ENCODE results near the gene ADAMTS14.

The ADAMTS14 gene

DNA sequence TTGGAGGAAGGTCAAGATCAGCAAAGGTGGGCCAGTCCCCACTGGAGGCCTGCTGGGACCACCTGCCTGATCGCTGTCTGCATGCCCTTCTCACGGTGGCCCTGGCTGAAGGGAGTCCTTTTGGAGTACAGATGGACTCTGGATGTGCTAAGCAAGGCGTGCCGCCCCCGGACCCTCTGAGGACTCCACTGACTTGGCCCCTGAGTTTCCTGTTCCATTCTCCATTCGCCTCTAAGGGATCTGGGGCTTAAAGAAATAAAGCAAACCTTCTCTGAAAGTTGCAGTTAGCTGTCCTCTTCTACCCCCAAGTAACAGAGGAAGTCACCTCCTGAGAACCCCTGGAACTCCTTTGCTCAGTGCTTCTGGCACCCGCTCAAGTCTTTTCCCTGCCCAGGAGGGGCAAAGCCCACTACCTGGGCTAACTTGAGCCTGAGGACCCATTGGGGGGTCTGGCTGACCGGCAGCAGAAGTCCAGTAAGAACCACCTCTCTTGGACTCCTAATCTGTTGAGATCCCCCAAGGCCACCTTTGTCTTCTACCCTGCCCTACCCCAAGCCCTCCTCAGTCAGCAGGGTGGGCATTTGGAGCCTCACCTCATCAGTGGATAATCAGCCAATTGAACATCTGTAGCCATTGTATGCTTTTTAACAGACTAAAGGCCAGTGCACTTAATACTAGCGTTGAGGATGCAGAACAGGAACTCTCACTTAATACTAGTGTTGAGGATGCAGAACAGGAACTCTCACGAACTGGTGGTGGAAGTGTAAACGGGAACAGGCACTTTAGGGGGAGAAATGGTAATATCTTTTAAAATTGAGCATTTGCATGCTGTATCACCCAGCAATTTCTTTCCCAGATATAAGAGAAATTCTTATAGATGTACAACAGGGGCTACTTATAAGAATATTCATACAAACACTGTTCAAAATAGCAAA lies 110.7 kb downstream of the ADAMTS14 start:
- DNase-seq (ENCODE audit: low read depth in 1 of 2, low spot score in 1 of 2): no peak

GRCh38 chr10:70784016-70784415 lies 111.7 kb downstream of the ADAMTS14 start:
- DNase-seq (ENCODE audit: low read depth in 1 of 2, low spot score in 1 of 2): no peak

DNA sequence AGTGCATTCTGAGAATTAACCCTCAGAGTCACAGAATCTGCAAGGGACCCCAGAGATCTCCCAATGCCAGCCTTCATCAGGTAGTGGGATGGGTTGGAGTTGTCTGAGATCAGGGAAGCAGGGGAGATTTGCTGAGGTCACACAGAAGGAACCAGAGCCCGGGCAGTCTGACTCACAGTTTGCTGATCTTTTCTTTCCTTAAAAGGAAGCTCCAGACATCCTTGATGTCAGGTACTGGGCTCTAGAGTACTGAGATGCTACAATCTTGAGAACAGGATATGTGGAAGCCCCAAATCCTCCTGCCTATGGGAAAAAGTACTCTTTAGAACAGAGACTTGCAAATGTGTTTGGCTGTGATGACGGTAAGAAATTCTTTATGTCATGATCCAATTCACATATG lies 112.2 kb downstream of the ADAMTS14 start:
- no peak for DNase-seq (ENCODE audit: low read depth in 1 of 2, low spot score in 1 of 2)

DNA sequence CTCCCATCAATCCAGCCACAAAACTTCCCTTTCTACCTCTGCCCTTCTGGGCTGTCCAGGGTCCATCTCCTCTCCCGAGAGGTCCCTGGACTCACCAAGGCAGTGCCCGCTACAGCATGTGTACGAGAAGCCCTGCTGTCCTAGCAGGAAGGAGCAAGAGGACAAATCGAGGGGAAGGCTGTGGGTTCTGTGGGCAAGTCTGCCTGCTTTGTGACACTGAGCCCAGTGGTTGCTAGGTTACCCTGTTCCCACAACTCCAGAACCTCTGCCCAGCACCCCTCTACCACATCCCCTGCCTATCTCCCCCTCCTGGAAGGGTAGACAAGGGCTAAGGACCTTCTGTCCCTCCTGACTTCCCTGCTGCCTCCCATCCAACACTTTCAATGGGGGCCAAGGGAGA lies 112.9 kb downstream of the ADAMTS14 start, which contains the start of gene TBATA:
TBATA (minus strand) TSS at position 188 of the 400 bp plus-strand sequence. CDS start 1,998 bp downstream, outside the sequence.
- DNase-seq (ENCODE audit: low read depth in 1 of 2, low spot score in 1 of 2): no peak

DNA sequence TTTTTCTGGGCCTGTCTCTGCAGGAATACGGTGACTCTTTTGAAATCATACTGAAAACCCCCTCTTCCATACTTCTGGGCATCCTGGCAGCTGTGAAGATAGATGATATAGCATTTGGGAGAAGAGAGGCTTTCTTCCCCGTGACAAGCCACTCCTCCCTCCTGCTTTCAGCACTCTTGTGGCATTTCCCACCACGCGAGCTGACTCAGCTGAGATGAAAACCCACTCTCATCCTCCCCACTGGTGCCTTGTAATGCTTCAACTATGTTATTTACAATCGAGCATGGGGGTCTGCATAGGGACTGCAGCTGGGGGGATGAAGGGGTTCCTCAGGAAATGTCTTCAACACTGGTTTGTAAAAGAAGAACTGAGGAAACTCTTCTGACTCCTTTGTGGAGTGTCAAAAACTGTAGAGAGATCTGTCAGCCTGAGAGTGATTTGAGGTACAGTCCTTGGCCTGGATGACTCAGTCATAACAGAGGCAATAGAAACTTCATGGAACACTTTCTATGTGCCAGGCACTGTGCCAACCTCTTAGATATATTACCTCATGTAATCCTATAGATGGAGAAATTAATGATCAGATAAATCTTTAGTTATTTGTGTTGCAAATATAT lies 114.6 kb downstream of the ADAMTS14 start:
- no peak for DNase-seq (ENCODE audit: low read depth in 1 of 2, low spot score in 1 of 2)

GRCh38 chr10:70791386-70792039 lies 119.2 kb downstream of the ADAMTS14 start:
- no peak for DNase-seq (ENCODE audit: low read depth in 1 of 2, low spot score in 1 of 2)

GRCh38 chr10:70795613-70796012 lies 123.3 kb downstream of the ADAMTS14 start:
- DNase-seq (ENCODE audit: low read depth in 1 of 2, low spot score in 1 of 2): no peak

DNA sequence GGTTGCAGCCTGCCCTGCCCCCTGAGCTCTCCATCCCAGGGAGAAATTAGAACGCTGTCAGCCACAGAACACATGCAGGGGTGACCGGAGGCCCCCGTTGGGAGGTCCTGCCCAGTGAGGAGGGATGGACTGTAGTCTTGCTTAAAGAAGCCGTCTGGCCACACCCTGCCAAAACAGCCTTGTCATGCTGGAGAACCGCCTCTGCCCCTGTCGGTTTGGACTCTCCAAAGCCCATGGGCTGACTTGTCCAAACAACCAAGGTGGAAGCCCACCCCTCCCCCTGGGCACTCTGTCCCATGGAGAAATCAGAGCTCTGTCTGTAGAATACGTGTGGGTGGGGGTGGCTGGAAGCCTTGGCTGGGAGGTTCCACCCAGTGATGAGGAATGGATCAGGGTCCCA lies 125.5 kb downstream of the ADAMTS14 start:
- DNase-seq (ENCODE audit: low read depth in 1 of 2, low spot score in 1 of 2): no peak

GRCh38 chr10:70799124-70799523 lies 126.8 kb downstream of the ADAMTS14 start:
- no peak for DNase-seq (ENCODE audit: low read depth in 1 of 2, low spot score in 1 of 2)

GRCh38 chr10:70801854-70802253 lies 129.5 kb downstream of the ADAMTS14 start:
- DNase-seq (ENCODE audit: low read depth in 1 of 2, low spot score in 1 of 2): no peak

- DNase-seq (ENCODE audit: low read depth in 1 of 2, low spot score in 1 of 2): no peak
Measured at GRCh38 chr10:70803775-70804420, 131.6 kb downstream of the ADAMTS14 start.

GRCh38 chr10:70804421-70804808 lies 132.1 kb downstream of the ADAMTS14 start:
- no peak for DNase-seq (ENCODE audit: low read depth in 1 of 2, low spot score in 1 of 2)

GRCh38 chr10:70805619-70806215 lies 133.4 kb downstream of the ADAMTS14 start:
- no peak for DNase-seq (ENCODE audit: low read depth in 1 of 2, low spot score in 1 of 2)

GRCh38 chr10:70806841-70807240 lies 134.5 kb downstream of the ADAMTS14 start:
- DNase-seq (ENCODE audit: low read depth in 1 of 2, low spot score in 1 of 2): no peak

GRCh38 chr10:70807556-70807955 lies 135.2 kb downstream of the ADAMTS14 start:
- DNase-seq (ENCODE audit: low read depth in 1 of 2, low spot score in 1 of 2): no peak

DNA sequence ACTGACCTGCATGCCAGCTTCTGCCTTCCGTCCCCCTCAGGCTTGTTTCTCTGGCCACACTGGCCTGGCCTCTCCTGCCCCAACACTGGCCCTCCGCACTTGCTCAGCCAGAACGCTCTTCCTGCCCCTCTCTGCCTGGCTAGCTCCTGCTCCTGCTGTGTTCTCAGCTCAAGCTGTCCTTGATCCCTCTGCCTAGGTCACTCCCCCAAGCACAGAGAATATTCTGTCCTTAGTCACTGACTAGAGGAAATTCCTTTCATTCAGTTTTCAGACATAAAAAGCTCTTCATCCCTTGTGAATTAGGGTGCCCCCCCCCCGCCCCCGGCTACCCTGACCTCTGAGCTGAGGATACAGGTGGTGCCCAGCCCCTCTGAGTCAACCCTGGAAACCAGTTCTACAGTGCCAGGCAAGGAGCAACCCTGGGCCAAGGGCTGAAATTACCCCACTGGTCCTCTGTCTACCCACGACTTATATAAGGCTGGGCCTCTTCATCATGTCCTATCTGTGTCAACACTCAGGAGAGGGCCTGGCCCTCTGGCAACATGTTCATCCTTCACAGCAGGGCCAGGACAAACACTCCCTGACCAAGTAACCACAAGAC lies 136.8 kb downstream of the ADAMTS14 start:
- no peak for DNase-seq (ENCODE audit: low read depth in 1 of 2, low spot score in 1 of 2)

DNA sequence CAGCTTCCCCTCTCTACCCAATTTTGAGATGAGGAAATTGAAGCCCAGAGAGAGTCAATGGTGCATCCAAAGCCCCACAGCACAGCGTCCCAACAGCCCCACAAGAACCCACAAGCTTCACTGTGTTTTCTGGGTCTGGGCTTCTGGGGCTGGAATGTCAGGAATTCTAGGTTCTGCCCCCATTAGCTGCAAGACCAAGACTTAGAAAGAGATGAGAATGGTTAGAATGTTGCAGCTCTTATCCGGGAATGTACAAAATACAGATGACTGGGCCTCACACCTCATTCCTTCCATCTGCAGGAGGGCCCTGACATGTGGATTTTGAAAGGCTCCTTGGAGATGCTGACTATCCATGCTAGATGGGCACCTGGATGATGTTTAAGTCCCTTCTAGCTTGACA lies 137.4 kb downstream of the ADAMTS14 start:
- no peak for DNase-seq (ENCODE audit: low read depth in 1 of 2, low spot score in 1 of 2)

- no peak for DNase-seq (ENCODE audit: low read depth in 1 of 2, low spot score in 1 of 2)
Measured at GRCh38 chr10:70810967-70811366, 138.7 kb downstream of the ADAMTS14 start.

- DNase-seq (ENCODE audit: low read depth in 1 of 2, low spot score in 1 of 2): no peak
Measured at GRCh38 chr10:70811881-70812280, 139.6 kb downstream of the ADAMTS14 start.
